Measurements from ENCODE around the gene KCTD5.

DNA sequence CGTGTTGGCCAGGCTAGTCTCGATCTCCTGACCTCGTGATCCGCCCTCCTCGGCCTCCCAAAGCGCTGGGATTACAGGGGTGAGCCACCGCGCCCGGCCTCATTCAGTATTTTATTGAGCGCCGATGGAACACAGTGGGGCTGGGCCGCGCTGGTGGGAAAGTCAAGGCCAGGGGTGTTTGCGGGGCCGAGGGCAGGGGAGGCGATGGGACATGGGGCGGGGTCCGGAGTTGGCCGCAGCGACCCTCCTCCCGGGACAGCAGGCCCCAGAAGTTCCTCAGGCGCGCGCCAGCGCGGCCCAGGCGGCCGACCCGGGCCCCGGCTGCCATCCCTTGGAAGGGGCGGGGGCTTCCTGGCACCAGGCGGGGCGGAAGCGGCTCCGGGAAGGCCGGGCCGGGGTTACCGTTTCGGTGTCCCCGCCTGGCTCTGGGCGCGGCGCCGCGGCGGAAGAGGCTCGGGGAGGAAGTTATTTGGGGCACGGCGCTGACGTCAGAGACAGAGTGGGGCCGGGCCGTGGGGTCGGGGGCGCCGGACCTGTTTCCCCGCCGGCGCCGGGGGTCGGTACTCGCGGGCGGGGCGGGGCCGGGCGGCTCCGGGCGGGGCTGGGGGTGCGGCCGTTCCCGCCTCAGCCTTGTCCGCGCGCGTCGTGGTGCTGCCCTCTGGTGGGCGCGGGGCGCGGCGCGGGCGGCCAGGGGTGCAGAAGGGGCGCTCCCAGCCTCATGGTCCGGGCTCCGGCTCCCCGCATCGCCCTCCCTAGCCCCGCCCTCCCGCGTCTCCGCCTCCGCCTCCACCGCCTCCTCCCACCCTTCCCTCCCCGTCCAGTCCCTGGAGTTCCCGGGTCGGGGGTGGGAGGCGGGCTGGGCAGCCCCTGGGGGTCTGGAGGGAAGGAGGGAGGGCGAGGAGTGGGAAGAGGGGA lies 38.7 kb downstream of the KCTD5 start:
- TF ChIP-seq, protein P1, sequence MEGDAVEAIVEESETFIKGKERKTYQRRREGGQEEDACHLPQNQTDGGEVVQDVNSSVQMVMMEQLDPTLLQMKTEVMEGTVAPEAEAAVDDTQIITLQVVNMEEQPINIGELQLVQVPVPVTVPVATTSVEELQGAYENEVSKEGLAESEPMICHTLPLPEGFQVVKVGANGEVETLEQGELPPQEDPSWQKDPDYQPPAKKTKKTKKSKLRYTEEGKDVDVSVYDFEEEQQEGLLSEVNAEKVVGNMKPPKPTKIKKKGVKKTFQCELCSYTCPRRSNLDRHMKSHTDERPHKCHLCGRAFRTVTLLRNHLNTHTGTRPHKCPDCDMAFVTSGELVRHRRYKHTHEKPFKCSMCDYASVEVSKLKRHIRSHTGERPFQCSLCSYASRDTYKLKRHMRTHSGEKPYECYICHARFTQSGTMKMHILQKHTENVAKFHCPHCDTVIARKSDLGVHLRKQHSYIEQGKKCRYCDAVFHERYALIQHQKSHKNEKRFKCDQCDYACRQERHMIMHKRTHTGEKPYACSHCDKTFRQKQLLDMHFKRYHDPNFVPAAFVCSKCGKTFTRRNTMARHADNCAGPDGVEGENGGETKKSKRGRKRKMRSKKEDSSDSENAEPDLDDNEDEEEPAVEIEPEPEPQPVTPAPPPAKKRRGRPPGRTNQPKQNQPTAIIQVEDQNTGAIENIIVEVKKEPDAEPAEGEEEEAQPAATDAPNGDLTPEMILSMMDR (conservative IDR thresholded peaks at IDR 0.05), result peak; percentile 34; the same call in 1 of the 2 replicates
- no peak for TF ChIP-seq EZH2 (IDR thresholded peaks at IDR 0.05; ENCODE audit: low read depth)

All from PC-9 (cell line).